ENCODE measurements around the gene RHOD.

RHOD gene, protein sequence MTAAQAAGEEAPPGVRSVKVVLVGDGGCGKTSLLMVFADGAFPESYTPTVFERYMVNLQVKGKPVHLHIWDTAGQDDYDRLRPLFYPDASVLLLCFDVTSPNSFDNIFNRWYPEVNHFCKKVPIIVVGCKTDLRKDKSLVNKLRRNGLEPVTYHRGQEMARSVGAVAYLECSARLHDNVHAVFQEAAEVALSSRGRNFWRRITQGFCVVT

DNA sequence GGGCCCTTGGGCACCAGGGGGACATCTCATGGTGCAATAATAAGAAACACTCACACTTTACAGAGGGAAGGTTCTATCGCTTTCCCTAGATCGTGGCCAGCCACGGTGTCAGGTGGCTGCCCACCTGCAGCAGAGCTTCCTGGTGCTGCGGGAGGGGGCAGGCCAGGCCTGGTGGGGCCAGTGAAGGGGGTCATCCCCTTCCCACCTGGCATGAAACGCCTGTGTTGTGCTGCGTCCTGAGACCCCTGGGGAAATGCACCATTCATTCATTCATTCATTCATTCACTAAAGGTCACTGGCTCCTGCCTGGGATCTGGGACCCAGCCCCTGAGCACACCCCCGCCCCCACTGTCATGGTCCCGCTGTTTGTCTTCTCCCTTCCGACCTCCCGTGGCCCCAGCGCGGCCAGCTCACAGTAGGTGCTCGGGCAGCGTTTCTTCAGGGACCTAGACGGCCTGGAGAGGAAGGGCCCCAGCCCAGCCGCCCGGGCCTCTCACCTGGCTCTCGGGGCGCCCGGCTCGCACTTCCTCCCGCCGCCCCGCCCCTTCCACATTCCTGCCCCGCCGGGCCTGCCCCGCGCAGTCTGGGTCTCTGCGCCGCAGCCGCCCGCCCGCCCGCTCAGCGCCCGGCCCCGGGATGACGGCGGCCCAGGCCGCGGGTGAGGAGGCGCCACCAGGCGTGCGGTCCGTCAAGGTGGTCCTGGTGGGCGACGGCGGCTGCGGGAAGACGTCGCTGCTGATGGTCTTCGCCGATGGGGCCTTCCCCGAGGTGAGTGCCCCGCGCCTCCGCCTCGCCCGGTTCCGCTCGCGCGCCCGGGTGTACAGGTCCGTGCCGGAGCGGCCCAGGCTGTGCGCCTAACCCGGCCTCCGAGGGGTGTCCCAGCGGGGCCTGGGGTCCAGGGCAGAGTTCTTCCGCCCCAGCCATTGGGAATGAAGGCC lies at the start of gene RHOD:
Gene RHOD, plus strand, starts transcription at position 581 of the 938 bp plus-strand sequence. Its CDS starts 56 bp downstream, at position 637.
- Histone ChIP-seq H3K9ac (ENCODE audit: low read depth in 1 of 2, low read length in 2 of 2) (peak within 1 kb of the TSS in 1 of 2 donors; percentile 47), H3K36me3 (ENCODE audit: control insufficient read depth in 2 of 2, insufficient read depth in 2 of 2, low read length in 2 of 2) (no peaks in the 10 kb centered on the region), H3K27me3 (ENCODE audit: control insufficient read depth in 2 of 2, insufficient read depth in 2 of 2, low read length in 2 of 2) (peaks cover 4% of the 10 kb centered on the region in 2 donors), H3K9me3 (ENCODE audit: control insufficient read depth in 2 of 2, low read length in 2 of 2) (no peaks in the 10 kb centered on the region), H3K4me3 (ENCODE audit: low read length in 2 of 2) (peak within 1 kb of the TSS; percentile 58 to 67), H3K27ac (ENCODE audit: low read depth in 2 of 2, low read length in 2 of 2) (peak within 1 kb of the TSS in 1 of 2 donors; percentile 63), H3K4me1 (ENCODE audit: control insufficient read depth in 2 of 2, insufficient read depth in 2 of 2, low read length in 2 of 2) (peaks cover 24 to 28% of the 10 kb centered on the region in 2 donors)

DNA sequence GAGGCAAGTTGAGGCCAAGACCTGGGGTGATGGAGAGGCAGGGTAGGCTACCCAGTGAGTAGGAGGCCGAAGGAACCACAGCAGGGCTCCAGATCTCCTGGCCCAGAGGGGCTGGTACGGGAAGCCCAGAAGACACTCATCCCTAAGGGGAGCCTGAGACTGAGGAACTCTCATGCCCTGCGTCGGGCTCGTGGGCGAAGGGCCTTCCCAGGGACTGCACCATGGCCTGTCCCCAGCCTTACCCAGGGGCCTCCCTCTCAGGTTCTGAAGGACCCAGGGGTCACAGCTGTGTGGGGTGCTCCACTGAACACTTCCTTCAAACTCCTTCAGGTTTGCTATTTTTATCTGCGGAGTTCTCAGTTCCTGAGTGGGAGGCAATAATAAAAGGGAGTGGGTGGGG lies 49.5 kb upstream of the RHOD start:
- no peak overlapping the region for H3K9ac ChIP-seq (ENCODE audit: low read depth in 1 of 2, low read length in 2 of 2)
- H3K9me3 ChIP-seq (ENCODE audit: control insufficient read depth in 2 of 2, low read length in 2 of 2), result no peaks in the 10 kb centered on the region
- no peaks in the 10 kb centered on the region for H3K4me1 ChIP-seq (ENCODE audit: control insufficient read depth in 2 of 2, insufficient read depth in 2 of 2, low read length in 2 of 2)
- H3K4me3 ChIP-seq (ENCODE audit: low read length in 2 of 2), result no peak overlapping the region
- H3K27me3 ChIP-seq (ENCODE audit: control insufficient read depth in 2 of 2, insufficient read depth in 2 of 2, low read length in 2 of 2), result no peaks in the 10 kb centered on the region
- no peak overlapping the region for H3K27ac ChIP-seq (ENCODE audit: low read depth in 2 of 2, low read length in 2 of 2)
- H3K36me3 ChIP-seq (ENCODE audit: control insufficient read depth in 2 of 2, insufficient read depth in 2 of 2, low read length in 2 of 2), result no peaks in the 10 kb centered on the region

DNA sequence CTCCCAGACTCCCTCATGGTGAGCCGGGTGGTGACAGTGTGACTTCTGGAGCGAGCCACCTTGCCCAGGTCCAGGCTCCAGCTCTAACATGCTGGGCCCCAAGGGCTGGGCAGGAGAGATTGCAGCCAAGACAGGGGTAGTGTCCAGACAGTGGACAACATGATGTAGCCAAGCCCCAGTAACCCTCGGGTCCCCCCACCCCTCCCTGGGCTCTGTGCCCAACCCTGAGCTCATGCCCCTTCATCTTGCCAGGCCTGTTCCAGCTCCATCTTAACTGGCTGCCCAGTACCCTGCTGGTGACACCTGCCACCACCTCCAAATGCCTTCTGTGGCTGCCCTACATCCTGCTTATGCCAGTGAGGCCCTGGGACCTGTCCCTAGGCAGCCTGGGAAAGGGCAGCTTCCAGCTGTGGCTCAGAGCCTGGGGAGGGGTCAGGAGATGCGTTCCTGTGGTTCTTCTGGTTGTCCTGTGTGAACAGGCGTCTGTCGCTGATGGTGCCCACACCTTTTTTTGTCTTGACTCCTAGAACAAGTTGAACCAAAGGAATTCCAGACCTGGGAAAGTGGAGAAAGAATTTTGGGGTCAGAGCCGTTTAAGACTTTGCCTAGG lies 46.2 kb upstream of the RHOD start:
- H3K9me3 ChIP-seq (ENCODE audit: control insufficient read depth in 2 of 2, low read length in 2 of 2), result no peaks in the 10 kb centered on the region
- H3K9ac ChIP-seq (ENCODE audit: low read depth in 1 of 2, low read length in 2 of 2), result no peak overlapping the region
- H3K27ac ChIP-seq (ENCODE audit: low read depth in 2 of 2, low read length in 2 of 2), result no peak overlapping the region
- H3K36me3 ChIP-seq (ENCODE audit: control insufficient read depth in 2 of 2, insufficient read depth in 2 of 2, low read length in 2 of 2), result no peaks in the 10 kb centered on the region
- no peak overlapping the region for H3K4me3 ChIP-seq (ENCODE audit: low read length in 2 of 2)
- no peaks in the 10 kb centered on the region for H3K4me1 ChIP-seq (ENCODE audit: control insufficient read depth in 2 of 2, insufficient read depth in 2 of 2, low read length in 2 of 2)
- no peaks in the 10 kb centered on the region for H3K27me3 ChIP-seq (ENCODE audit: control insufficient read depth in 2 of 2, insufficient read depth in 2 of 2, low read length in 2 of 2)

DNA sequence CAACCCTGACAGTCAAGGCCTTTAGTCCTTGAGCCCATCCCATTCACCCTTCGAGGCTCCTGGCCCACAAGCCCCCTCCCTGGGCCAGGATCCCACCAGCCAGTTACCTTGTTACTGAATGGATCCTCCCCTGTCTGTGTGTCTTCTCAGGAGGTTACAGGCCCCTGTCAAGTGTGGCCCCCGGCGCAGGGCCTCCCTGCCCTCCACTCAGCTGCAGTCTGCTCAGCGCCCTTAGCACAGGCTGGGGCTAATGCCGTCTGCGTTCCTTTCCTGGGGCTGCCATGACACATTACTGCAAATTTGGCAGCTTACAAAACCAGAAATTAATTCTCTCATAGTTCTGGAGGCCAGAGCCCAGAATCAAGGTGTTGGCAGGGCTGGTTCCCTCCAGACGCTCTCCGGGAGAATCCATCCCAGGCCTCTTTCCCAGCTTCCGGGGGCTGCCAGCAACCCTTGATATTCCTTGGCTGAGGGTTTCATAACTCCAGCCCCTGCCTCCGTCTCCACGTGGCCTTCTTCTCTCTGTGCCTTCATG lies 43.1 kb upstream of the RHOD start:
- no peaks in the 10 kb centered on the region for H3K4me1 ChIP-seq (ENCODE audit: control insufficient read depth in 2 of 2, insufficient read depth in 2 of 2, low read length in 2 of 2)
- H3K27me3 ChIP-seq (ENCODE audit: control insufficient read depth in 2 of 2, insufficient read depth in 2 of 2, low read length in 2 of 2), result peaks cover 0 to 2% of the 10 kb centered on the region in 2 donors
- no peak overlapping the region for H3K27ac ChIP-seq (ENCODE audit: low read depth in 2 of 2, low read length in 2 of 2)
- H3K4me3 ChIP-seq (ENCODE audit: low read length in 2 of 2), result no peak overlapping the region
- no peaks in the 10 kb centered on the region for H3K9me3 ChIP-seq (ENCODE audit: control insufficient read depth in 2 of 2, low read length in 2 of 2)
- no peaks in the 10 kb centered on the region for H3K36me3 ChIP-seq (ENCODE audit: control insufficient read depth in 2 of 2, insufficient read depth in 2 of 2, low read length in 2 of 2)
- no peak overlapping the region for H3K9ac ChIP-seq (ENCODE audit: low read depth in 1 of 2, low read length in 2 of 2)

DNA sequence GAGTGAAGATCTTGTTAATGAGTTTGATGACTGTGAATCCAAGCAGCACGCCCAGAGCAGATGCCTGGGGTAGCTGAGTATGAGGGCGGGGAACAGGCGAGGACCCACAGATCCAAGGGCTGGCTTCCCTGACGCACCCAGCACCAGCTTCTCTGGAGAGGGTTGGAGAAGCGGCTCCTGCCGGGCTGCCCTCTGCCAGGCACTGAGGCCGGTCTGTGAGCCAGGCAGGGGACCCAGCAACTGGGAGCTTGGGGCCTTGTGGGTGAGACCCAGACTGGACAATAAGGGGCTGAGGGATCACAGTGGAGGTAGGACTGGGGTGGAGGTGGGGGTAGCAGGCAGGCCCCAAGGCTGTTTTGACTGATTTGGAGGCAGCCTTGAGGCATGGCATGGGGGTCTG lies 42.3 kb upstream of the RHOD start:
- Histone ChIP-seq H3K27me3 (ENCODE audit: control insufficient read depth in 2 of 2, insufficient read depth in 2 of 2, low read length in 2 of 2) (peaks cover 0 to 2% of the 10 kb centered on the region in 2 donors), H3K4me3 (ENCODE audit: low read length in 2 of 2) (no peak overlapping the region), H3K4me1 (ENCODE audit: control insufficient read depth in 2 of 2, insufficient read depth in 2 of 2, low read length in 2 of 2) (no peaks in the 10 kb centered on the region), H3K36me3 (ENCODE audit: control insufficient read depth in 2 of 2, insufficient read depth in 2 of 2, low read length in 2 of 2) (no peaks in the 10 kb centered on the region), H3K9ac (ENCODE audit: low read depth in 1 of 2, low read length in 2 of 2) (no peak overlapping the region), H3K9me3 (ENCODE audit: control insufficient read depth in 2 of 2, low read length in 2 of 2) (no peaks in the 10 kb centered on the region), H3K27ac (ENCODE audit: low read depth in 2 of 2, low read length in 2 of 2) (no peak overlapping the region)

DNA sequence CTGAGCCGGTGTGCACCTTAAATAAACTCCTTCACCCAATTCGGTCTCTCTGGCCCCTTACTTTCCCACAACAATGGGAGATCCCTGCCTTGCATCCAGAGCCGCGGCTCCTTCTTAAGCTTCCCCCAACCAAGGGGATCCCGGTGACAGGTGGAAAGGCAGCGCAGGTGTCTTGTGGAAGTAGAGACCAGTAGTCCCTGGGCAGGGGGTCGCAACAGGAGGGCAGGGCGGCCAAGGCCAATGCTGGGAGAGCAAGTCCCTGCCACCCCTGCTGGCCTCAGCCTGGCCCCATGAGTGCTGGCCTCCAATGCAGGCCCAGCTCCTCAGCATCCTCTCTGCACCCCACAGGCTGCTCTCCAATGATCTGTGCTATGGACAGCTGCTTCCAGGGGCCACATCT lies 41.6 kb upstream of the RHOD start:
- Histone ChIP-seq H3K4me1 (ENCODE audit: control insufficient read depth in 2 of 2, insufficient read depth in 2 of 2, low read length in 2 of 2) (no peaks in the 10 kb centered on the region), H3K36me3 (ENCODE audit: control insufficient read depth in 2 of 2, insufficient read depth in 2 of 2, low read length in 2 of 2) (no peaks in the 10 kb centered on the region), H3K4me3 (ENCODE audit: low read length in 2 of 2) (no peak overlapping the region), H3K27ac (ENCODE audit: low read depth in 2 of 2, low read length in 2 of 2) (no peak overlapping the region), H3K27me3 (ENCODE audit: control insufficient read depth in 2 of 2, insufficient read depth in 2 of 2, low read length in 2 of 2) (peaks cover 0 to 2% of the 10 kb centered on the region in 2 donors), H3K9me3 (ENCODE audit: control insufficient read depth in 2 of 2, low read length in 2 of 2) (no peaks in the 10 kb centered on the region), H3K9ac (ENCODE audit: low read depth in 1 of 2, low read length in 2 of 2) (no peak overlapping the region)

DNA sequence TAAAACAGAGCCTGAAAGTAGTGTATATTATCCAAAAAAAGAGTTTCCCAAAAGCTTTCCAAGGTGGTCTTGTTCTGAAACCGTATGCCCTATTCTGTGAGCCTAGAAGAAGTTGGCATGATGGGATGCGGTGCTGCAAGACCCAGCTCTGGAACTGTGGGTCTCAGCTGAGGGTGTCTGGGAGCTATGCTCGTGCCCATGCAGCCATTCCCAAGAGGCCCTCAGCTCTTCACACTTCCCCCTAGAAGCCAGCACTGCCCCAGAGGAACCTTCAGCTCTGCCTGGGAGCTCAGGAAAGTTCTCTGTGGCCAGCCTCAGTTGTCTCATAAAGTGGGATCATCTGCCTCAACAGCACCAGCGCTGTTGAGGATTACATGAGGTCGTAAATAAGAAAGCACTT lies 40.1 kb upstream of the RHOD start:
- H3K27ac ChIP-seq (ENCODE audit: low read depth in 2 of 2, low read length in 2 of 2), result no peak overlapping the region
- no peaks in the 10 kb centered on the region for H3K9me3 ChIP-seq (ENCODE audit: control insufficient read depth in 2 of 2, low read length in 2 of 2)
- no peaks in the 10 kb centered on the region for H3K4me1 ChIP-seq (ENCODE audit: control insufficient read depth in 2 of 2, insufficient read depth in 2 of 2, low read length in 2 of 2)
- H3K36me3 ChIP-seq (ENCODE audit: control insufficient read depth in 2 of 2, insufficient read depth in 2 of 2, low read length in 2 of 2), result no peaks in the 10 kb centered on the region
- H3K4me3 ChIP-seq (ENCODE audit: low read length in 2 of 2), result no peak overlapping the region
- H3K27me3 ChIP-seq (ENCODE audit: control insufficient read depth in 2 of 2, insufficient read depth in 2 of 2, low read length in 2 of 2), result peaks cover 0 to 2% of the 10 kb centered on the region in 2 donors
- no peak overlapping the region for H3K9ac ChIP-seq (ENCODE audit: low read depth in 1 of 2, low read length in 2 of 2)

DNA sequence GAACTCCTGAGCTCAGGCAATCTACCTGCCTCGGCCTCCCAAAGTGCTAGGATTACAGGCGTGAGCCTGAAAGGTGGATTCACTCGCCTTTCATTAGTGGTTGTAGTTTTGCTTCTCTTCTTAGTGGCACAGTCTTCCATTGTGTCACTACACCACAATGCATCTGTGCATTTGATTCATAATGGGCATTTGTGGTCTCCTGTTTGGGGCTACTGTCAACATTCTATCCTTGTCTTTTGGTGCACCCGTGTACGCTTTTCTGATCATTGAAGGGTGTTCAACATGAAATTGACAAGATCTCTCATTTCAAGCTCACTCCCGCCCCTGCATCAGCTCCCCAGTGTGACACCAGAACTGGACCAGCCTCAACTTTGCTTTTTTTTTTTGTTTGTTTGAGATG lies 35.7 kb upstream of the RHOD start:
- Histone ChIP-seq H3K27me3 (ENCODE audit: control insufficient read depth in 2 of 2, insufficient read depth in 2 of 2, low read length in 2 of 2) (peaks cover 33% of the 10 kb centered on the region in 2 donors), H3K27ac (ENCODE audit: low read depth in 2 of 2, low read length in 2 of 2) (no peak overlapping the region), H3K9me3 (ENCODE audit: control insufficient read depth in 2 of 2, low read length in 2 of 2) (no peaks in the 10 kb centered on the region), H3K4me1 (ENCODE audit: control insufficient read depth in 2 of 2, insufficient read depth in 2 of 2, low read length in 2 of 2) (peaks cover 5 to 9% of the 10 kb centered on the region in 2 donors), H3K4me3 (ENCODE audit: low read length in 2 of 2) (no peak overlapping the region), H3K9ac (ENCODE audit: low read depth in 1 of 2, low read length in 2 of 2) (no peak overlapping the region), H3K36me3 (ENCODE audit: control insufficient read depth in 2 of 2, insufficient read depth in 2 of 2, low read length in 2 of 2) (no peaks in the 10 kb centered on the region)

DNA sequence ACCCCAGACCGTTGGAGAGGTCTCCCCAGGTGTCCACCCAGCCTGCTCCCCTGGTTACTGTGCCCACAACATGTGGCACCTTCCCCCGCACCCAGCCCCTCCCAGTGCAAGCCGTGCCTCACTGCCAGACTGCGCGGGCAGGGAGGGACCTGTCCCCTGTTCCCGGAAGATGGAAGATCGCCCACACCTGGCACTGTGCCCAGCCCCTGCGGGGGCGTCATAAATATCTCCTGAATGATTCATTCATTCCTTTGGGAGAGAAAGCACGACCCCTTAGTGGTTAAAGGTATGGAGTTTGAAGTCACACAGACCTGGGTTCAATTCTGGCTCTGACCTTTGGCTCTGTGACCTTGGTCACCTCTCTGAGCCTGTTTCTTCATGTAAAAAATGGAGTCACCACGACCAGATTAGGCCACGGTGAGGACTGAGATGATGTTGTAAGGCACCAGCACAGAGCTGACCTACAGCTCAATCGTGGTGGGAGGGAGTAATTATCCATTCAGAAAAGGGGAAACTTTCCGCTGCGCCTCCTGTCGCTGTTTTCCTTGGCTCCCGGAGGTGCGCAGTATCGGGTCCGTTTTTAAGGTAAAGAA lies 34.2 kb upstream of the RHOD start:
- Histone ChIP-seq H3K27ac (ENCODE audit: low read depth in 2 of 2, low read length in 2 of 2) (no peak overlapping the region), H3K9me3 (ENCODE audit: control insufficient read depth in 2 of 2, low read length in 2 of 2) (no peaks in the 10 kb centered on the region)

More for the DNA sequence above, 34.2 kb upstream of the RHOD start:
- Histone ChIP-seq H3K27me3 (ENCODE audit: control insufficient read depth in 2 of 2, insufficient read depth in 2 of 2, low read length in 2 of 2) (peaks cover 33% of the 10 kb centered on the region in 2 donors), H3K4me3 (ENCODE audit: low read length in 2 of 2) (peak overlapping the region in 1 of 2 donors; percentile 5), H3K36me3 (ENCODE audit: control insufficient read depth in 2 of 2, insufficient read depth in 2 of 2, low read length in 2 of 2) (no peaks in the 10 kb centered on the region), H3K4me1 (ENCODE audit: control insufficient read depth in 2 of 2, insufficient read depth in 2 of 2, low read length in 2 of 2) (peaks cover 5 to 9% of the 10 kb centered on the region in 2 donors), H3K9ac (ENCODE audit: low read depth in 1 of 2, low read length in 2 of 2) (no peak overlapping the region)
